ENCODE data around the gene THRA.
A peak's percentile ranks its signal among the peaks of the same experiment; 100 is the strongest.

The THRA gene

DNA sequence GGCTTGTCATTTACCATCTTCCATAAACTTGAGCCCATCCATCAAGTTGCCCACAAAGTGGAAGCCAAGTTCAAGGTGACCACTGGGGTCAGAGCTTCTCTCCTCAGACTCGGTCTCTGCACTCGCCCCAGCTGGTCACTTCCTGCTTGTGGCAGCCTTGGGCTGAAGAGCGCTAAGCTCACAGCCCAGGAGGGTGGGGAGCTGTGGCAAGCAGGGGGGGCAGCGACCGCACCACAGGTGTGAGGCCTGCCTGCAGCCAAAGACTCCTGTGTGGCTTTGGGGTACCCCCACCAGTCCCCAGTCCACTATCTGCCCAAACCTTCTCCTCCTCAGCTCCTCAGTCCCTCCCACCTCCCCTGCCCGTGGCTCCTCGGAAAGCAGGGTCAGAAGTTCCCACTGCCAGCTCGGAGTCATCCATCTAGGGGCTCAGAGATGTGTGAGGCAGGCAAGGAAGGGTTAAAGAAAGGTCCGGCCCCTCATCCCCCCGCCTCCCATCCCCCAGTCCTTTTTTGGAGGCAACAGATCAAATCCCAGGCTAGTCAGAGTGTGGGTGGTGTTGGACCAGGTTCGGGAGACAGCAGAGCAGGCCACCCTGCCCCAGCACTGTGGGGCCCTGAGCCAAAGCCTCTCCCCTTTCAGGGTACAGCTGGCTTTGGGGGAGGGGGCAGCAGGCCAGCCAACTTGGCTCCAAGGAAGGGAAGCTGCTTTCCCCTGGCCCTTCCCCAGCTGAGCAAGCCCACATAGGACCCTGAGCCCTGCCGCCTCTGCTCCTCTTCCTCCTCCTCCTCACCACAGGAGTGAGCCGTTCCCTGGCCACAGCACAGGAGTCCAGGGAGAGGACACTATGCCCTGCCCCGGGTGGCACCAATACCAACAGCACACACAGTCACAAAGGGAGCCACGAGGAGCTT lies 44.3 kb upstream of the THRA start:
- H3K27ac ChIP-seq = no peak overlapping the region
- no peak for TF ChIP-seq ZFX (IDR thresholded peaks at IDR 0.05)
- TF ChIP-seq, protein P1, sequence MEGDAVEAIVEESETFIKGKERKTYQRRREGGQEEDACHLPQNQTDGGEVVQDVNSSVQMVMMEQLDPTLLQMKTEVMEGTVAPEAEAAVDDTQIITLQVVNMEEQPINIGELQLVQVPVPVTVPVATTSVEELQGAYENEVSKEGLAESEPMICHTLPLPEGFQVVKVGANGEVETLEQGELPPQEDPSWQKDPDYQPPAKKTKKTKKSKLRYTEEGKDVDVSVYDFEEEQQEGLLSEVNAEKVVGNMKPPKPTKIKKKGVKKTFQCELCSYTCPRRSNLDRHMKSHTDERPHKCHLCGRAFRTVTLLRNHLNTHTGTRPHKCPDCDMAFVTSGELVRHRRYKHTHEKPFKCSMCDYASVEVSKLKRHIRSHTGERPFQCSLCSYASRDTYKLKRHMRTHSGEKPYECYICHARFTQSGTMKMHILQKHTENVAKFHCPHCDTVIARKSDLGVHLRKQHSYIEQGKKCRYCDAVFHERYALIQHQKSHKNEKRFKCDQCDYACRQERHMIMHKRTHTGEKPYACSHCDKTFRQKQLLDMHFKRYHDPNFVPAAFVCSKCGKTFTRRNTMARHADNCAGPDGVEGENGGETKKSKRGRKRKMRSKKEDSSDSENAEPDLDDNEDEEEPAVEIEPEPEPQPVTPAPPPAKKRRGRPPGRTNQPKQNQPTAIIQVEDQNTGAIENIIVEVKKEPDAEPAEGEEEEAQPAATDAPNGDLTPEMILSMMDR (conservative IDR thresholded peaks at IDR 0.05) = no peak

DNA sequence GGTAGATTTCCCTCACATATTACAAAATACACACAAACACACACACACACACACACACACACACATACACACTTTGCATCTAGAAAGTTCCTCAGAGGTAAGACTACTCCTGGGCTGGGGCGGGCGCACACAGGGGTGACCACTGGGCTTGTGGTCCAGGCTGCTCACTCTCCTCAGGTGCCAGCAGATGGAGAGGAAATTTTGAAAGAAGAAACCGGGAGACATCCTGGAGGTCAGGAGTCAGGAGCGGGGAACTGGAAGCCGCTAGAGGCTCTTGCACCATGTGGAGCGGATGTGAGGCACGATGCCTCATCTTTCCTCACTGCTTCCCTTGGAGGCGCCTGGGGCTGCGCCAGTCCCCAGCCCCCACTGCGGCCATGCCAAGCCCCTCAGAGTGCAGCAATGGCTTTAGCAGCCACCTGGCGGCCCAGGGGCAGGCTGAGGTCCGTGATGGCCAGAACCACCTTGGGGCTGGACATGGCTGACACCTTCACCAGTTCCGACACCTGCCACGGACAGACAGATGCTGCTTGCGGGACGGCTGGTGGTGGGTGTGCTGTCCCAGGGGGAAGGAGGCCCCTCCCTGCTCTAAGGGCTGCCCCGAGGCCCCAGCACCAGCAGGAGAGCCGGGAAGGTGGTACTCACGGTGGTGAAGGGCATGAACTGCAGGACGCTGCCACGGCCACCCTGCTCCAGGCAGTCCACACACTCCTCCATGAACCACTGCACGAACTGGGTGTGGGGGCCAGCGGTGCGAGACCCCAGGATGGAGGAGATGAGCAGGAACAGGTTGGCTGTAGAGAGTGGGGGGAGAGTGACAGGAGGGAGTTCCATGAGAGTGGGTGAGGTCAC lies 43.4 kb upstream of the THRA start:
- TF ChIP-seq, protein P1 (conservative IDR thresholded peaks at IDR 0.05) = no peak
- TF ChIP-seq ZFX (IDR thresholded peaks at IDR 0.05) = no peak
- no peak overlapping the region for H3K27ac ChIP-seq

DNA sequence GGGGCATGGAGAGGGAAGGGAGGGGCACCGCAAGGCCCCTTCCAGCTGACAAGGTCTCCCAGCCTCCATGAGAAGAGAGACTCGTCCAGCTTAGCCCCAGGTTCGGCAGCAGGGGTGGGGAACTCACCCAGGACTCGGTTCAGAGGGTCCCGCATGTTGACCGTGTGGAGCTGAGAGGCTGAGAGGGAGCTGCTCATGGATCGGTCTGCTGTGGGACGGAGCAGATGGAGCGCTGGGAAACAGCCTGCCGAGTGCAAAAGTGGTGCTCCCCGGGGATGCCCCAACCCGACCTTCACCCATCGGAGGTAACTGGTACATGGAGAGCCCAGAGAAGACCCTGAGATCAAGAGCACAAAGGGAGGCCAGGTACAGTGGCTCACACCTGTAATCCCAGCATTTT lies 42.6 kb upstream of the THRA start:
- TF ChIP-seq, protein P1 (conservative IDR thresholded peaks at IDR 0.05) = no peak
- TF ChIP-seq ZFX (IDR thresholded peaks at IDR 0.05) = no peak

DNA sequence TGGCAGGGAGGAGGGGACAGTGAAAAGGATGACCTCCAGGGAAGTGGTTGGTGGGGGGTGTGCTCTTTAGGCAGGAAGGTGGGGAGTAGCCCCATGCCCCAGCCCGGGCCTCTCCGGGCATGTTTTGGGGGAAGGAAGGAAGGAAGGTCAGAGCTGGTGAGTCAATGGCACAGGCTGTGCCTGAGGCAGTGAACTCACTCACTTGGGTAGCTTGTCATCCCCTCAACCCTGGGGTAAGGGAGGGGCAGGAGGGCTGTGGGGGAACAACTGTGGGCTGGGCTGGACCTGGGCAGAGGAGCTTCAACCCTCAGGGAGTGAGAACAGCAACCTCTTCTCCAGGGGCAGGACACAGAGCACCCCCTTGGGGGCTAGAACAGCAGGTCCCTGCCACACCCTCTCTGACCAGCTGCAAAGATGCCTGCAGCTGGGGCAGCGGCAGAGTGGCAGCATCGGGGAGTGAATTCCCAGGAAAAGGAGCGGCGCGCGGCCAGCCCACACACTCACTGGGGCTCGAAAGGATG lies 41.3 kb upstream of the THRA start:
- H3K27ac ChIP-seq = no peak overlapping the region
- TF ChIP-seq ZFX (IDR thresholded peaks at IDR 0.05) = no peak
- TF ChIP-seq, protein P1 (conservative IDR thresholded peaks at IDR 0.05) = no peak

More for the DNA sequence above, 42.6 kb upstream of the THRA start:
- no peak overlapping the region for H3K27ac ChIP-seq

DNA sequence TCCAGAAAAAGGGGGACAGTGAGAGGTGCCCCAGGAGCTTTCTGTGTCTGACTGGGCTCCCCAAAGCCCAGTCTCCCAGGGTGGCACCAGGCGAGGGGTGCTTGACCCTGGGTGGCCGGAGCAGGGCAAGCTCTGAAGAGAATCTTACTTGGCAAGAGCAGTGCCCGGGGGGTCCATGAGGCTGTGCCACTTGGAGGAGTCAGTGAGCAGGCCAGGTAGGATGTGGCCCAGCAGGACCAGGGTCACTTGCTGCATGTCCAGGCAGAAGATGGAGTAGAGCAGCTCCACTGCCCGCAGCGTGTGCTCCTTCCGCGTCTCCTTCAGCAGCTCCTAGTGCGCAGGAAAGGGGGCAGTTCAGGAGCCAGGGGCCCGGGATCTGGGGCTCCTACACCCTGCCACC lies 40.3 kb upstream of the THRA start:
- TF ChIP-seq, protein P1 (conservative IDR thresholded peaks at IDR 0.05) = no peak
- TF ChIP-seq ZFX (IDR thresholded peaks at IDR 0.05) = no peak
- H3K27ac ChIP-seq = no peak overlapping the region

DNA sequence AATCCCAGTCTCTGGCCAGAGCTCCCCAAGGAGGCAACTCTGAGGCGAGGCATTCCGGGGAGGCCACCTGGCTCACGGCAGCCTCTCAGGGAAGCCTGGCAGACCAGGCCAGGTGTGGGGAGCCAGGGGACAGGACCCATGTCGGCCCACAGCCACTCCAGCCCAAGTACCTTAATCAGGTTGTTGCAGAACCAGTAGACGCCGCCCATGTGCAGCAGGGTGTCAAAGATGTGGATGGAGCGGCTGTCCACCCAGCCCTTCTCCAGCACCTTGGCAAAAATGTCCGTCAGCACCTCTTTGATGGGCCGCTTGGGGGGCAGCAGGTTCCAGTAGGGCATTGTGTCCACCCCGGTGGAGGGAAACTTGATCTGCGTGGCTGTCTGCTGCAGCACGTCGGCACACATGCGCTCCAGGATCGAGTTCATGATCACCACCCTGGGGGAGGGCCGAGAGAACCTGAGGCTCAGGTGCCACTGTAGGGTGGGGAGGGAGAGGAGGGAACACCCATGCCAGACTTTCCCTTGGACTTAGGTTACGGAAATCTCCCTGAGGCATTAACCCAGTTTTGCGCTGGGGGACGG lies 39.7 kb upstream of the THRA start:
- TF ChIP-seq, protein P1 (conservative IDR thresholded peaks at IDR 0.05) = no peak
- TF ChIP-seq ZFX (IDR thresholded peaks at IDR 0.05) = no peak
- H3K27ac ChIP-seq = peak overlapping the region; percentile 21

Measured in C4-2B (cell line).